HepG2 (cell line): ENCODE measurements around the gene SDC1. TPM values are rescaled to one million over a fixed set of nuclear protein-coding genes. Genes with fewer than 3 reads are reported as not detected.

ENCODE experiments used
- ATF6 ChIP-seq: sonication (generic); formaldehyde crosslinking; conservative IDR thresholded peaks from 2 replicates; pipeline ENCODE4 v1.4.0; 2020; ENCODE audit warnings: missing genetic modification reagents
- BCL3 ChIP-seq: sonication (generic); formaldehyde crosslinking; IDR thresholded peaks from 2 replicates; pipeline ENCODE4 v1.5.1; 2020; ENCODE audit warnings: mild to moderate bottlenecking, missing genetic modification reagents, moderate library complexity
- CREBL2 ChIP-seq: sonication (generic); formaldehyde crosslinking; IDR thresholded peaks from 2 replicates; pipeline ENCODE4 v1.8.1; 2023; ENCODE audit warnings: missing genetic modification reagents, mild to moderate bottlenecking, borderline replicate concordance
- HOXA5 ChIP-seq: sonication (generic); formaldehyde crosslinking; IDR thresholded peaks from 2 replicates; pipeline ENCODE4 v1.4.0; 2020; ENCODE audit warnings: missing genetic modification reagents
- IKZF5 ChIP-seq: IDR thresholded peaks from 2 replicates; pipeline ENCODE4 v1.6.1; 2018; ENCODE audit warnings: missing genetic modification reagents, mild to moderate bottlenecking, missing compliant biosample characterization
- MTERF4 ChIP-seq: sonication (generic); formaldehyde crosslinking; IDR thresholded peaks from 2 replicates; pipeline ENCODE4 v1.8.0; 2023; ENCODE audit warnings: mild to moderate bottlenecking, missing genetic modification reagents
- PAX8 ChIP-seq: sonication (generic); formaldehyde crosslinking; IDR thresholded peaks from 2 replicates; pipeline ENCODE4 v1.8.0; 2022; ENCODE audit warnings: mild to moderate bottlenecking, missing genetic modification reagents, borderline replicate concordance
- PTBP1 ChIP-seq: fragments of 200-400 bp; formaldehyde crosslinking; IDR thresholded peaks from 2 replicates; pipeline ENCODE4 v1.6.1; 2018; ENCODE audit warnings: low read length, low read depth; ENCODE audit not compliant: poor library complexity, severe bottlenecking
- TARDBP ChIP-seq: sonication (generic); formaldehyde crosslinking; IDR thresholded peaks from 2 replicates; pipeline ENCODE4 v1.8.0; 2022; ENCODE audit warnings: mild to moderate bottlenecking, missing genetic modification reagents
- YEATS4 ChIP-seq: sonication (generic); formaldehyde crosslinking; IDR thresholded peaks from 2 replicates; pipeline ENCODE4 v1.4.0; 2020; ENCODE audit warnings: missing genetic modification reagents, borderline replicate concordance
- ZNF260 ChIP-seq: sonication (generic); formaldehyde crosslinking; IDR thresholded peaks from 2 replicates; pipeline ENCODE4 v1.4.0; 2020; ENCODE audit warnings: missing genetic modification reagents, low read depth, mild to moderate bottlenecking, borderline replicate concordance
- ZNF331 ChIP-seq: sonication (generic); formaldehyde crosslinking; IDR thresholded peaks from 2 replicates; pipeline ENCODE4 v1.4.0; 2020; ENCODE audit warnings: missing genetic modification reagents
- ZNF646 ChIP-seq: sonication (generic); formaldehyde crosslinking; IDR thresholded peaks from 2 replicates; pipeline ENCODE4 v1.9.0; 2021; ENCODE audit warnings: mild to moderate bottlenecking, missing genetic modification reagents
- ZNF670 ChIP-seq: sonication (generic); formaldehyde crosslinking; IDR thresholded peaks from 2 replicates; pipeline ENCODE4 v1.8.0; 2022; ENCODE audit warnings: mild to moderate bottlenecking, missing genetic modification reagents, borderline replicate concordance
- ZNF768 ChIP-seq: sonication (generic); formaldehyde crosslinking; IDR thresholded peaks from 2 replicates; pipeline ENCODE4 v1.4.0; 2020; ENCODE audit warnings: missing genetic modification reagents
- polyA plus RNA-seq, 8 experiments: library from polyadenylated mRNA; depleted of rRNA in 3 of 8; stranded (reverse) in 7 of 8; unstranded in 1 of 8; fragments of >200 nt; fragmentation: Illumina TruSeq in 4 of 8; extraction: Trizol in 4 of 8; gene quantifications; 2 replicates each; pipeline versions ENCODE4 v1.2.1 to v1.2.3, GENCODE V29; 2011 to 2016; ENCODE audit warnings: low read depth in 4 of 8, missing spikeins in 1 of 8, mixed read lengths in 1 of 8; ENCODE audit not compliant: insufficient read depth in 1 of 8
- total RNA-seq, 5 experiments: library from RNA; depleted of rRNA; stranded (reverse); fragments of >200 nt; fragmentation: Illumina TruSeq; extraction: Trizol; gene quantifications; 2 replicates each; pipeline ENCODE4 v1.2.3, GENCODE V29; 2016; ENCODE audit warnings: low read depth in 1 of 5

Gene SDC1
- total and polyA plus RNA-seq, 2 of the 13 experiments (the other 11 are each of a cell fraction or from before 2014, with no cell fraction given) = 108 to 119 TPM

GRCh38 chr2:20190876-20191713 lies 33.8 kb downstream of the SDC1 start (continued):
- TF ChIP-seq IKZF5 (CRISPR knock-in tag) (no peak), ZNF768 (CRISPR knock-in tag) (no peak), TARDBP (CRISPR knock-in tag) (0 out of 2 replicates have a peak, but pooled peaks have one; percentile 14), YEATS4 (CRISPR knock-in tag) (no peak), ZNF260 (CRISPR knock-in tag) (no peak), PAX8 (0 out of 2 replicates have a peak, but pooled peaks have one; percentile 76), BCL3 (CRISPR knock-in tag) (no peak), ATF6 (CRISPR knock-in tag) (no peak), ZNF331 (no peak), PTBP1 (no peak), MTERF4 (CRISPR knock-in tag) (no peak), ZNF670 (CRISPR knock-in tag) (no peak), ZNF646 (CRISPR knock-in tag) (no peak), CREBL2 (CRISPR knock-in tag) (no peak), HOXA5 (no peak)
